SK-N-SH (cell line): ENCODE data around the gene TKTL1.

ENCODE experiments used
- CTCF ChIP-seq: fragments of 200-600 bp; sonication (generic); IDR thresholded peaks from 2 replicates; pipeline ENCODE4 v1.6.1; 2017; ENCODE audit warnings: antibody characterized with exemption, mild to moderate bottlenecking, moderate library complexity
- ELF1 ChIP-seq: IDR thresholded peaks from 2 replicates; pipeline ENCODE4 v1.4.0; 2012
- EP300 ChIP-seq, 2 experiments: IDR thresholded peaks; 2 replicates each; pipeline versions ENCODE4 v1.4.0 to v1.6.1; 2012; ENCODE audit warnings: borderline replicate concordance in 1 of 2, low read depth in 1 of 2, low read length in 1 of 2
- EZH2phosphoT487 ChIP-seq: fragments of 200-600 bp; sonication (generic); IDR thresholded peaks from 2 replicates; pipeline ENCODE4 v1.6.1; 2017; ENCODE audit warnings: low read depth, mixed run types, mild to moderate bottlenecking, antibody characterized with exemption, moderate library complexity, borderline replicate concordance
- FOSL2 ChIP-seq: IDR thresholded peaks from 2 replicates; pipeline ENCODE4 v1.4.0; 2012; ENCODE audit warnings: low read depth, mild to moderate bottlenecking, moderate library complexity, borderline replicate concordance
- FOXM1 ChIP-seq: IDR thresholded peaks from 2 replicates; pipeline ENCODE4 v1.4.0; 2012; ENCODE audit warnings: low read depth, mild to moderate bottlenecking
- PBX3 ChIP-seq: IDR thresholded peaks from 2 replicates; pipeline ENCODE4; 2012
- RCOR1 ChIP-seq: fragments of 150-350 bp; IDR thresholded peaks from 2 replicates; pipeline ENCODE4 v1.6.1; 2017; ENCODE audit warnings: antibody characterized with exemption, low read length
- SIN3A ChIP-seq: IDR thresholded peaks from 2 replicates; pipeline ENCODE4 v1.6.1; 2012; ENCODE audit warnings: low read depth, mild to moderate bottlenecking, low read length, moderate library complexity, borderline replicate concordance
- TAF1 ChIP-seq: IDR thresholded peaks from 2 replicates; pipeline ENCODE4 v1.6.1; 2012; ENCODE audit warnings: low read depth, mild to moderate bottlenecking, low read length, moderate library complexity, borderline replicate concordance
- USF2 ChIP-seq: fragments of 150-350 bp; IDR thresholded peaks from 2 replicates; pipeline ENCODE4 v1.6.1; 2017; ENCODE audit warnings: antibody characterized with exemption, low read length, low read depth, borderline replicate concordance
- ZBTB33 ChIP-seq: IDR thresholded peaks from 2 replicates; pipeline ENCODE4 v1.4.0; 2012; ENCODE audit warnings: low read depth, borderline replicate concordance

- TF ChIP-seq PBX3 (no peak), SIN3A (no peak), ELF1 (no peak), TAF1 (no peak), CTCF (no peak), ZBTB33 (no peak), EZH2phosphoT487 (no peak), FOSL2 (no peak), FOXM1 (no peak), EP300 (IDR thresholded peaks at IDR 0.05; ENCODE audit: borderline replicate concordance in 1 of 2, low read depth in 1 of 2, low read length in 1 of 2) (no peak), RCOR1 (no peak), USF2 (no peak)
Observed at GRCh38 chrX:154320406-154320805, 24.8 kb downstream of the TKTL1 start.
